Fibroblast of the aortic adventitia (primary cell): Measurements from ENCODE around the gene FMO5. TPM values are rescaled to one million over a fixed set of nuclear protein-coding genes. Genes with fewer than 3 reads are reported as not detected.
"Not testable (repeated sequence)": the region's sequence is repeated elsewhere in the genome, so short reads cannot be mapped to it uniquely, and the experiment has no call there.

Experiments
- DNase-seq: peaks from one replicate; pipeline ENCODE4 v3.0.0-alpha.2; 2010; ENCODE audit warnings: low read depth
- H3K4me3 ChIP-seq: 2 replicates; pipeline ENCODE4 v1.5.1; 2011; ENCODE audit warnings: low read depth, mild to moderate bottlenecking, control low read depth, low read length, moderate library complexity
- CTCF ChIP-seq: IDR thresholded peaks from 2 replicates; pipeline ENCODE4 v1.5.1; 2011; ENCODE audit warnings: mild to moderate bottlenecking, low read length, control low read depth, inconsistent platforms; ENCODE audit not compliant: insufficient read depth
- total RNA-seq: library from RNA; depleted of rRNA; stranded (reverse); fragments of >200 nt; gene quantifications from 2 replicates; pipeline ENCODE4 v1.2.3, GENCODE V29; 2012; ENCODE audit warnings: low replicate concordance

The FMO5 gene
- total RNA-seq, 1 donor: 1.8 TPM

- no peak for TF ChIP-seq CTCF
- no peak overlapping the region for H3K4me3 ChIP-seq
- no peak for DNase-seq
These were observed 17.9 kb downstream of the FMO5 start for GRCh38 chr1:147207192-147207591.

GRCh38 chr1:147204080-147204479 is 21.1 kb downstream of the FMO5 start:
- no peak for DNase-seq
- no peak overlapping the region for H3K4me3 ChIP-seq
- TF ChIP-seq CTCF: no peak

- TF ChIP-seq CTCF: no peak
- no peak overlapping the region for H3K4me3 ChIP-seq
- DNase-seq: no peak
These were observed 22.6 kb downstream of the FMO5 start for GRCh38 chr1:147202576-147202975.

- no peak overlapping the region for H3K4me3 ChIP-seq
- DNase-seq: no peak
- no peak for TF ChIP-seq CTCF
These were observed 23.4 kb downstream of the FMO5 start for GRCh38 chr1:147201786-147202185.

- no peak for DNase-seq
These were observed 23.9 kb downstream of the FMO5 start for GRCh38 chr1:147201276-147201675.

GRCh38 chr1:147197324-147197723 is 27.8 kb downstream of the FMO5 start:
- H3K4me3 ChIP-seq, DNase-seq: not testable (repeated sequence)

More at GRCh38 chr1:147201276-147201675, 23.9 kb downstream of the FMO5 start:
- TF ChIP-seq CTCF: no peak
- H3K4me3 ChIP-seq: no peak overlapping the region

GRCh38 chr1:147189514-147189913 is 35.6 kb downstream of the FMO5 start:
- DNase-seq: no peak
- TF ChIP-seq CTCF: no peak
- no peak overlapping the region for H3K4me3 ChIP-seq
